ENCODE measurements around the gene SCN1B. TPM values are rescaled to one million over a fixed set of nuclear protein-coding genes. Genes with fewer than 3 reads are reported as not detected.

Gene SCN1B
- total and polyA plus RNA-seq, 10 of the 15 experiments (the other 5 are each of a cell fraction or from before 2014, with no cell fraction given) = 0.04 to 0.54 (median 0.11) TPM; not detected in 3

GRCh38 chr19:35015270-35015953 lies 14.9 kb upstream of the SCN1B start:
- peaks cover 17 to 35% of the 10 kb centered on the region in 2 experiments for H3K36me3 ChIP-seq (ENCODE audit: control insufficient read depth in 2 of 2, insufficient read depth in 2 of 2, low read length in 1 of 2)

More at GRCh38 chr19:35015270-35015953, 14.9 kb upstream of the SCN1B start:
- no TSS peak for BruUV-seq (replicated peaks)
- intact Hi-C loops (cut with micrococcal nuclease; ENCODE audit: unreplicated experiment) = no loop called here
- TF ChIP-seq EZH2 (IDR thresholded peaks at IDR 0.05; ENCODE audit: borderline replicate concordance, control insufficient read depth, low read depth, low read length) (no peak), ATF2 (IDR thresholded peaks at IDR 0.05; ENCODE audit: low read length) (no peak), PRDM15 (CRISPR knock-in tag; IDR thresholded peaks at IDR 0.05) (no peak), FOXM1 (IDR thresholded peaks at IDR 0.05; ENCODE audit: low read depth, low read length) (no peak), SREBF1 (IDR thresholded peaks at IDR 0.05; ENCODE audit: low read length) (no peak), BCL3 (IDR thresholded peaks at IDR 0.05; ENCODE audit: borderline replicate concordance, insufficient read depth, low read depth, low read length, poor library complexity, severe bottlenecking) (no peak), BHLHE40 (IDR thresholded peaks at IDR 0.05; ENCODE audit: borderline replicate concordance in 1 of 2, low read depth in 2 of 2, low read length in 1 of 2) (no peak), ZNF274 (IDR thresholded peaks at IDR 0.05; ENCODE audit: insufficient read depth, insufficient read length) (no peak), SIX5 (IDR thresholded peaks at IDR 0.05; ENCODE audit: low read depth, low read length, severe bottlenecking) (no peak)
- no peak overlapping the region for H3K4me2 ChIP-seq (ENCODE audit: control insufficient read depth, insufficient read depth)
- FAIRE-seq (no peak), ATAC-seq (no peak), DNase-seq (ENCODE audit: low read depth, low spot score) (no peak)
- in situ Hi-C loops (cut with MboI) = no loop called here
- CTCF ChIA-PET = interaction anchor here (1.5 to 4.9 kb wide), 3 partner anchors 23 to 41 kb away, joined by 5 to 62 read pairs (median 13); no protein-coding TSS in a partner anchor
- POLR2A ChIA-PET = no interaction called here
- H3K27me3 ChIP-seq (replicated peaks in 1 of 2; ENCODE audit: control insufficient read depth in 2 of 2, insufficient read depth in 2 of 2, low read length in 1 of 2) = no peaks in the 10 kb centered on the region
- no peak overlapping the region for H3K4me3 ChIP-seq
- WGBS (ENCODE audit: insufficient coverage, insufficient replicate concordance, low lambda C conversion rate, missing lambda C conversion rate) = 92% methylated on average over 15 of the region's 16 CpGs
- H3K27ac ChIP-seq (ENCODE audit: control insufficient read depth, insufficient read depth) = no peak overlapping the region
- no peak overlapping the region for H2AFZ ChIP-seq (ENCODE audit: control insufficient read depth, low read depth, low read length)
- H4K20me1 ChIP-seq (ENCODE audit: control insufficient read depth, insufficient read depth) = no peaks in the 10 kb centered on the region
- no peaks in the 10 kb centered on the region for H3K79me2 ChIP-seq (ENCODE audit: control insufficient read depth, insufficient read depth, low read length)
- SMC1A ChIA-PET (ENCODE audit: uncharacterized antibody, unreplicated experiment) = no interaction called here
- RAD21 ChIA-PET (ENCODE audit: unreplicated experiment) = interaction anchor here (1.8 kb wide), 1 partner anchor 43 kb away, joined by 8 read pairs; no protein-coding TSS in a partner anchor
- no peak overlapping the region for H3K9ac ChIP-seq (ENCODE audit: control insufficient read depth, insufficient read depth, low read length)
- H3K4me1 ChIP-seq (ENCODE audit: control insufficient read depth, insufficient read depth, low read length) = peaks cover 11% of the 10 kb centered on the region
- H3K9me3 ChIP-seq (replicated peaks; ENCODE audit: control insufficient read depth, insufficient read depth, low read length) = no peaks in the 10 kb centered on the region
